Lung (tissue), 12 donors: ENCODE measurements around the gene LILRA2. TPM values are rescaled to one million over a fixed set of nuclear protein-coding genes. Genes with fewer than 3 reads are reported as not detected.
"Not testable (repeated sequence)": the region's sequence is repeated elsewhere in the genome, so short reads cannot be mapped to it uniquely, and the experiment has no call there.

ENCODE experiments used
- ATAC-seq: fragments of 200-7000 bp; cut with Tn5 transposase; one replicate; pipeline ENCODE4 v1.9.1; 2020; ENCODE audit warnings: moderate number of reproducible peaks; ENCODE audit not compliant: insufficient read depth, low FRiP score
- DNase-seq, 3 donors: peaks; one replicate each; pipeline ENCODE4 v3.0.0-alpha.2; 2013 to 2017
- H3K27ac ChIP-seq, 2 donors: one replicate each; pipeline ENCODE4 v1.5.1; 2013; ENCODE audit warnings: mild to moderate bottlenecking in 2 of 2, moderate library complexity in 2 of 2, control low read depth in 1 of 2, inconsistent platforms in 1 of 2, low read depth in 1 of 2, low read length in 1 of 2
- H3K27me3 ChIP-seq, 3 donors: one replicate each; pipeline ENCODE4 v1.5.1; 2013; ENCODE audit warnings: low read length in 2 of 3; ENCODE audit not compliant: control insufficient read depth in 3 of 3, insufficient read depth in 3 of 3
- H3K36me3 ChIP-seq, 4 donors: one replicate each; pipeline ENCODE4 v1.5.1; 2013; ENCODE audit warnings: low read length in 4 of 4, mild to moderate bottlenecking in 1 of 4, moderate library complexity in 1 of 4; ENCODE audit not compliant: control insufficient read depth in 4 of 4, insufficient read depth in 4 of 4
- H3K4me1 ChIP-seq, 5 donors: one replicate each; pipeline ENCODE4 v1.5.1; 2013; ENCODE audit warnings: low read length in 5 of 5, mild to moderate bottlenecking in 2 of 5, moderate library complexity in 1 of 5; ENCODE audit not compliant: control insufficient read depth in 5 of 5, insufficient read depth in 5 of 5
- H3K4me3 ChIP-seq: one replicate; pipeline ENCODE4 v1.5.1; 2013; ENCODE audit warnings: mild to moderate bottlenecking, control low read depth, moderate library complexity
- H3K9ac ChIP-seq, 2 donors: one replicate each; pipeline ENCODE4 v1.5.1; 2013; ENCODE audit warnings: low read length in 2 of 2, control low read depth in 1 of 2; ENCODE audit not compliant: insufficient read depth in 1 of 2
- H3K9me3 ChIP-seq, 4 donors: one replicate each; pipeline ENCODE4 v1.5.1; 2013; ENCODE audit warnings: low read length in 3 of 4, mild to moderate bottlenecking in 1 of 4, moderate library complexity in 1 of 4; ENCODE audit not compliant: control insufficient read depth in 4 of 4, insufficient read depth in 3 of 4
- WGBS, 2 donors: extraction: QIAGEN DNeasy Blood & Tissue Kit; methylation state at CpG; one replicate each; pipeline ENCODE4 v1.1.7; 2013; 5-methylcytosine and 5-hydroxymethylcytosine counted together
- polyA plus RNA-seq, 2 donors: library from polyadenylated mRNA; stranded (reverse); fragments of 200-250 nt; gene quantifications; one replicate each; pipeline ENCODE4 v1.2.1, GENCODE V29; 2013
- total RNA-seq, 2 donors: library from RNA; depleted of rRNA in 1 of 2; stranded (reverse); fragments of >200 nt in 1 of 2; gene quantifications; one replicate each; pipeline ENCODE4 v1.2.1, GENCODE V29; 2014 to 2021
- TF ChIP-seq, protein P1 (sequence below): IDR thresholded peaks from 2 replicates; pipeline ENCODE4 v1.5.1; 2012; ENCODE audit warnings: mild to moderate bottlenecking; ENCODE audit errors: control extremely low read depth, extremely low read depth
- donor health status: control.
- donor health status: control.
- donor health status: Bipolar disorder and iron deficiency.
- donor health status: healthy.
- donor health status: DM: yes; HTN: yes; CAD: no.

Gene LILRA2
- total and polyA plus RNA-seq, 4 donors, result 1.2 to 51.6 (median 9.0) TPM

DNA sequence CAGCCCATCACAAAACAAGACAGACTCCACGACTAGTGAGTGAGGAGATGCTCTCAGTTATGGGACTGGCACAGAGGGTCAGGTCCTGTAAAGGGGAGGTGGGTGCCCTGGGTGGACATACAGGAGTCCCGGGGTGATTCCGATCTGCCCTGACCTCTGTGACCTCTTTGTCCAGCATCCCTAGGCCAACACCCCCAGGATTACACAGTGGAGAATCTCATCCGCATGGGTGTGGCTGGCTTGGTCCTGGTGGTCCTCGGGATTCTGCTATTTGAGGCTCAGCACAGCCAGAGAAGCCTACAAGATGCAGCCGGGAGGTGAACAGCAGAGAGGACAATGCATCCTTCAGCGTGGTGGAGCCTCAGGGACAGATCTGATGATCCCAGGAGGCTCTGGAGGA is 13.4 kb downstream of the LILRA2 start:
- TF ChIP-seq, protein P1, sequence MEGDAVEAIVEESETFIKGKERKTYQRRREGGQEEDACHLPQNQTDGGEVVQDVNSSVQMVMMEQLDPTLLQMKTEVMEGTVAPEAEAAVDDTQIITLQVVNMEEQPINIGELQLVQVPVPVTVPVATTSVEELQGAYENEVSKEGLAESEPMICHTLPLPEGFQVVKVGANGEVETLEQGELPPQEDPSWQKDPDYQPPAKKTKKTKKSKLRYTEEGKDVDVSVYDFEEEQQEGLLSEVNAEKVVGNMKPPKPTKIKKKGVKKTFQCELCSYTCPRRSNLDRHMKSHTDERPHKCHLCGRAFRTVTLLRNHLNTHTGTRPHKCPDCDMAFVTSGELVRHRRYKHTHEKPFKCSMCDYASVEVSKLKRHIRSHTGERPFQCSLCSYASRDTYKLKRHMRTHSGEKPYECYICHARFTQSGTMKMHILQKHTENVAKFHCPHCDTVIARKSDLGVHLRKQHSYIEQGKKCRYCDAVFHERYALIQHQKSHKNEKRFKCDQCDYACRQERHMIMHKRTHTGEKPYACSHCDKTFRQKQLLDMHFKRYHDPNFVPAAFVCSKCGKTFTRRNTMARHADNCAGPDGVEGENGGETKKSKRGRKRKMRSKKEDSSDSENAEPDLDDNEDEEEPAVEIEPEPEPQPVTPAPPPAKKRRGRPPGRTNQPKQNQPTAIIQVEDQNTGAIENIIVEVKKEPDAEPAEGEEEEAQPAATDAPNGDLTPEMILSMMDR, result no peak
- ATAC-seq (no peak), DNase-seq (no peak)
- Histone ChIP-seq H3K4me3 (no peak overlapping the region), H3K4me1 (no peaks in the 10 kb centered on the region), H3K9ac (no peak overlapping the region), H3K9me3 (peaks cover 0 to 10% (median 3%) of the 10 kb centered on the region in 4 donors), H3K27me3 (no peaks in the 10 kb centered on the region), H3K36me3 (no peaks in the 10 kb centered on the region), H3K27ac (no peak overlapping the region)
- WGBS, 2 donors, result 75 to 86% methylated on average over 7 of the region's 7 CpGs

DNA sequence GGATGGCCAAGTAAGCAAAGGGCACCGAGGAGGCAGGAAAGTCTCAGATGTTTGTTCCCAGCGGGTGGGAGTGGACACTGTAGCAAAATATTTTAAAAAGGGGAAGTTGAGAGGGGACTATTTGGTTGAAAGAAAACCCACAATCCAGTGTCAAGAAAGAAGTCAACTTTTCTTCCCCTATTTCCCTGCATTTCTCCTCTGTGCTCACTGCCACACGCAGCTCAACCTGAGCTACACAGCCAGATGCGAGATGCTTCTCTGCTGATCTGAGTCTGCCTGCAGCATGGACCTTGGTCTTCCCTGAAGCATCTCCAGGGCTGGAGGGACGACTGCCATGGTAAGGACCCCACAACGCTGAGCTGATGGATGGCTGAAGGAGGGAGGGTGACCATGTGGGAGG is 19.9 kb downstream of the LILRA2 start, which contains the start of gene LILRA1:
Gene LILRA1, plus strand, starts transcription at position 188 of the 400 bp plus-strand sequence. CDS start 613 bp downstream, outside the sequence.
- not testable (repeated sequence) for ATAC-seq, H3K9ac ChIP-seq, H3K4me3 ChIP-seq, H3K4me1 ChIP-seq, DNase-seq, H3K36me3 ChIP-seq, H3K27me3 ChIP-seq
- 23 to 54% methylated on average over 5 to 6 of the region's 6 CpGs for WGBS, 2 donors
- H3K9me3 ChIP-seq, result peaks cover 0 to 15% (median 2%) of the 10 kb centered on the region in 4 donors
- peak within 1 kb of the TSS in 1 of 2 donors; percentile 45 for H3K27ac ChIP-seq

DNA sequence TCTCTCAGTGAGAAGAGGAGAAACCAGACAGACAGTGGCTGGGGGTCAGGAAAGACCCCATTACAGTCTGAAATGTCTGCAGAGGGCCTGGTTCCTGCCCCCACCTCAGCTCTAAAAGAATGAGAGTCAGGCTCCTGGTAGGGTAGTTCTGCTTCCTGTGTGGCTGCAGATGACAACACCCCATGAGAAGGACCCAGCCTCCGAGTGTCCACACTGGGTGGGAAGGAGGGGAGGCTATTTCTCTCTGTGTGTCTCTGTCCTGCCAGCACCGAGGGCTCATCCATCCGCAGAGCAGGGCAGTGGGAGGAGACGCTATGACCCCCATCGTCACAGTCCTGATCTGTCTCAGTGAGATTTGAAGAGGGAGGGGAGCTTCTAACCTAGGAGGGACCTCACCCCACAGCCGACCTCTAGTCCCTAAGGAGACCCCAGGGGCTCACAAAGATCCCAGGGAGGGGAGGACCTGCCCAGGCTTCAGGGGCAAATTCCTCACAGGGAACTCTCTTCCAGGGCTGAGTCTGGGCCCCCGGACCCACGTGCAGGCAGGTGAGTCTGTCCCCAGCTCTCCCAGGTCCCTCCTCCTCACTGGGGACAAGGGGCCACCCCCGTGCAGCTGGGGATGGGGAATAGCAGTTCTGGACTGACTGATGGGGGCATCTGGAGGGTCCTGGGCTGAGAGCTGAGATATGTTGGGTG is 20.5 kb downstream of the LILRA2 start:
- not testable (repeated sequence) for H3K36me3 ChIP-seq, H3K4me1 ChIP-seq, H3K27me3 ChIP-seq, ATAC-seq, H3K9ac ChIP-seq, DNase-seq, H3K4me3 ChIP-seq
- Histone ChIP-seq H3K27ac (peak overlapping the region in 1 of 2 donors; percentile 45), H3K9me3 (peaks cover 0 to 12% (median 2%) of the 10 kb centered on the region in 4 donors)
- 42 to 58% methylated on average over 7 to 9 of the region's 9 CpGs for WGBS, 2 donors

DNA sequence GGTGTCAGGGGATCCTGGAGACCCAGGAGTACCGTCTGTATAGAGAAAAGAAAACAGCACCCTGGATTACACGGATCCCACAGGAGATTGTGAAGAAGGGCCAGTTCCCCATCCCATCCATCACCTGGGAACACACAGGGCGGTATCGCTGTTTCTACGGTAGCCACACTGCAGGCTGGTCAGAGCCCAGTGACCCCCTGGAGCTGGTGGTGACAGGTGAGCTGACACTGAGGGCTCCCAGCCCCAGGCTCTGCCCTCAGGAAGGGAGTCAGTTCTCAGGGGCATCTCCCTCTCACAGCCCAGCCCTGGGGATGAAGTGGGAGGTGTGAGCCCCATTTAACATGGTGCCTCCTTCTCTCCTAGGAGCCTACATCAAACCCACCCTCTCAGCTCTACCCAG is 21.1 kb downstream of the LILRA2 start:
- Histone ChIP-seq H3K36me3 (no peaks in the 10 kb centered on the region), H3K9ac (no peak overlapping the region), H3K4me1 (no peaks in the 10 kb centered on the region), H3K27ac (no peak overlapping the region), H3K4me3 (no peak overlapping the region), H3K9me3 (peaks cover 0 to 12% (median 2%) of the 10 kb centered on the region in 4 donors), H3K27me3 (no peaks in the 10 kb centered on the region)
- TF ChIP-seq, protein P1, result no peak
- ATAC-seq (no peak), DNase-seq (no peak)
- 83 to 92% methylated on average over 5 of the region's 5 CpGs for WGBS, 2 donors

DNA sequence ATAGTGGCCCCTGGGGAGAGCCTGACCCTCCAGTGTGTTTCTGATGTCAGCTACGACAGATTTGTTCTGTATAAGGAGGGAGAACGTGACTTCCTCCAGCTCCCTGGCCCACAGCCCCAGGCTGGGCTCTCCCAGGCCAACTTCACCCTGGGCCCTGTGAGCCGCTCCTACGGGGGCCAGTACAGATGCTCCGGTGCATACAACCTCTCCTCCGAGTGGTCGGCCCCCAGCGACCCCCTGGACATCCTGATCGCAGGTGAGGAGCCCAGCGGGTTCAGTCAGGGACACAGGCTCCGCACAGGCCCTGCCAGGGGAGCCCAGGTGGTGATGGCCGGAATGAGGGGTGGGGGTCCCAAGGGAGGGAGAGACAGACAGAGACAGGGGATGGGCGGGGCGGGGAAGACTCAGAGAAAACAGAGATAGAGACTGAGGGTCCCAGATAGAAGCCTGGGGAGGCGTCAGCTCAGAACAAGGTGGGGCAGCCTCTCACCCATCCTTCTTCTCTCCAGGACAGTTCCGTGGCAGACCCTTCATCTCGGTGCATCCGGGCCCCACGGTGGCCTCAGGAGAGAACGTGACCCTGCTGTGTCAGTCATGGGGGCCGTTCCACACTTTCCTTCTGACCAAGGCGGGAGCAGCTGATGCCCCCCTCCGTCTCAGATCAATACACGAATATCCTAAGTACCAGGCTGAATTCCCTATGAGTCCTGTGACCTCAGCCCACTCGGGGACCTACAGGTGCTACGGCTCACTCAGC is 22.3 kb downstream of the LILRA2 start:
- not testable (repeated sequence) for H3K9ac ChIP-seq, H3K9me3 ChIP-seq, H3K27ac ChIP-seq, H3K4me1 ChIP-seq, DNase-seq, H3K36me3 ChIP-seq, ATAC-seq, H3K27me3 ChIP-seq, H3K4me3 ChIP-seq
- WGBS, 2 donors, result 86 to 88% methylated on average over 26 of the region's 26 CpGs
